ENCODE results near the gene F2. TPM values are rescaled to one million over a fixed set of nuclear protein-coding genes. Genes with fewer than 3 reads are reported as not detected.

The F2 gene
- total and polyA plus RNA-seq, 12 donors, result 0.50 to 0.61 TPM; not detected in 10

DNA sequence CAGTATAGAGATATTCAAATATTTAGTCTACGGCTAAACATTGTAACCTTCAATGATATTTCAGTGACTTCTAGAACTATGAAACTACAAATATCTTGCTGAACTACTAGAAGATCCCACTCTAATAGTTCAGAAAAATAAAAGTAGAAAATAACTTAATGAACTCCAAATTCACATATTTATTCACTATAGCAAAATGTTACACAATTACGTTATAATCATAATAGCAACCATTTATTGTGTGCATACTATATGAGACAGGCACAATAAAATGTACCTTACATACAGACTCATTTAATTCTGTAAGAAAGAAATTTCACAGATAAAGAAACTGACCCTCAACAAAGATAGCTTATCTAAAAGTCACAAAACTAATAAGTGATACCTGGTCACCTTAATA lies 57.9 kb downstream of the F2 start:
- no peak for DNase-seq
- TF ChIP-seq POLR2A (IDR thresholded peaks at IDR 0.05) (no peak), CTCF (IDR thresholded peaks at IDR 0.05) (no peak)
- intact Hi-C loops (cut with DNase I), result no loop called here
- no peaks in the 10 kb centered on the region for H3K9me3 ChIP-seq (replicated peaks in 1 of 3)
- no peak overlapping the region for H3K4me3 ChIP-seq
- no peak overlapping the region for H3K27ac ChIP-seq
- no peaks in the 10 kb centered on the region for H3K27me3 ChIP-seq
- 98 to 99% (median 98%) methylated on average over 2 of the region's 2 CpGs for WGBS, 4 donors
- H3K36me3 ChIP-seq (replicated peaks in 1 of 2), result peaks cover 0 to 63% of the 10 kb centered on the region in 2 donors
- H3K4me1 ChIP-seq (replicated peaks in 1 of 2), result no peaks in the 10 kb centered on the region

- H3K27ac ChIP-seq, result no peak overlapping the region
- DNase-seq, result no peak
- H3K4me1 ChIP-seq (replicated peaks in 1 of 2), result no peaks in the 10 kb centered on the region
- H3K36me3 ChIP-seq (replicated peaks in 1 of 2), result peaks cover 0 to 75% of the 10 kb centered on the region in 2 donors
- H3K4me3 ChIP-seq, result no peak overlapping the region
- TF ChIP-seq POLR2A (IDR thresholded peaks at IDR 0.05) (no peak), CTCF (IDR thresholded peaks at IDR 0.05) (no peak)
- H3K9me3 ChIP-seq (replicated peaks in 1 of 3), result no peaks in the 10 kb centered on the region
- 94 to 100% (median 96%) methylated on average over 4 of the region's 4 CpGs for WGBS, 4 donors
- H3K27me3 ChIP-seq, result no peaks in the 10 kb centered on the region
- intact Hi-C loops (cut with DNase I), result no loop called here
These were observed 59.4 kb downstream of the F2 start for GRCh38 chr11:46778416-46778815.

Small RNA genes within 50 kb of the gene (microRNA-seq; reads per million reads assigned to microRNA genes)
- gene MIR5582, result 0 to 0.45 (median 0) reads per million in 3 donors

Small RNA genes within 50 kb of the gene (small RNA-seq; reads per million reads assigned to genes)
- gene MIR5582, result 0 to 0.08 reads per million in 2 donors
- gene RF00573, result 0 reads per million in 2 donors
- gene SNORD67, result 184 to 362 reads per million in 2 donors

Other genes with a start within 250 kb of the F2 start
- 10 to 100 TPM; 40.4 to 73.3 (median 54.7) TPM for gene AMBRA1, start 125.2 kb upstream of the F2 start, total RNA-seq
- gene AMBRA1, start 125.2 kb upstream of the F2 start, polyA plus RNA-seq, result 10 to 100 TPM; 16.2 to 22.8 (median 17.7) TPM
- gene HARBI1, start 102.0 kb upstream of the F2 start, total RNA-seq, result 1 to 10 TPM; 4.5 to 7.4 (median 6.0) TPM
- gene HARBI1, start 102.0 kb upstream of the F2 start, polyA plus RNA-seq, result 1 to 10 TPM; 1.5 to 6.9 (median 3.0) TPM
- gene ATG13, start 101.7 kb upstream of the F2 start, total RNA-seq, result 100 to 1,000 TPM in 5 of 9 donors, 10 to 100 TPM in 4; 39.8 to 177 (median 108) TPM
- 10 to 100 TPM; 31.0 to 62.9 (median 57.0) TPM for gene ATG13, start 101.7 kb upstream of the F2 start, polyA plus RNA-seq
- gene ARHGAP1, start 18.6 kb upstream of the F2 start, total RNA-seq, result 100 to 1,000 TPM in 3 of 9 donors, 10 to 100 TPM in 6; 18.7 to 125 (median 93.9) TPM
- 10 to 100 TPM; 29.0 to 52.6 (median 32.5) TPM for gene ARHGAP1, start 18.6 kb upstream of the F2 start, polyA plus RNA-seq
- 10 to 100 TPM in 4 of 9 donors, 1 to 10 TPM in 5; 5.5 to 13.6 (median 9.5) TPM for gene ZNF408, start 18.2 kb upstream of the F2 start, total RNA-seq
- 10 to 100 TPM in 1 of 3 donors, 1 to 10 TPM in 2; 2.2 to 13.8 (median 8.4) TPM for gene ZNF408, start 18.2 kb upstream of the F2 start, polyA plus RNA-seq
- 100 to 1,000 TPM in 5 of 9 donors, 10 to 100 TPM in 4; 71.4 to 174 (median 102) TPM for gene CKAP5, start 127.1 kb downstream of the F2 start, total RNA-seq
- gene CKAP5, start 127.1 kb downstream of the F2 start, polyA plus RNA-seq, result 10 to 100 TPM; 18.0 to 99.7 (median 18.2) TPM
- 10 to 100 TPM in 6 of 9 donors, 1 to 10 TPM in 3; 2.9 to 24.5 (median 13.3) TPM for gene LRP4, start 199.3 kb downstream of the F2 start, total RNA-seq
- gene LRP4, start 199.3 kb downstream of the F2 start, polyA plus RNA-seq, result 1 to 10 TPM; 5.9 to 9.7 (median 7.1) TPM
- gene CSTPP1, start 217.5 kb downstream of the F2 start, total RNA-seq, result 10 to 100 TPM; 17.6 to 63.0 (median 24.7) TPM
- 10 to 100 TPM; 19.2 to 26.9 (median 23.5) TPM for gene CSTPP1, start 217.5 kb downstream of the F2 start, polyA plus RNA-seq

All from adrenal gland (tissue), 12 donors.